Stimulated activated CD4-positive, alpha-beta T cell treated with anti-CD3 and anti-CD28 coated beads, Interleukin-15, amount 100 ng/mL, for 48 hours (primary cell): ENCODE data around the gene ZNF578.
"Not testable (repeated sequence)": the region's sequence is repeated elsewhere in the genome, so short reads cannot be mapped to it uniquely, and the experiment has no call there.

Source experiments
- DNase-seq, 2 donors: peaks; one replicate each; pipeline ENCODE4 v3.0.0-alpha.2; 2020; ENCODE audit warnings: low read depth in 2 of 2

Gene ZNF578

GRCh38 chr19:52558732-52559445, 105.5 kb downstream of the ZNF578 start:
- DNase-seq = not testable (repeated sequence)

DNA sequence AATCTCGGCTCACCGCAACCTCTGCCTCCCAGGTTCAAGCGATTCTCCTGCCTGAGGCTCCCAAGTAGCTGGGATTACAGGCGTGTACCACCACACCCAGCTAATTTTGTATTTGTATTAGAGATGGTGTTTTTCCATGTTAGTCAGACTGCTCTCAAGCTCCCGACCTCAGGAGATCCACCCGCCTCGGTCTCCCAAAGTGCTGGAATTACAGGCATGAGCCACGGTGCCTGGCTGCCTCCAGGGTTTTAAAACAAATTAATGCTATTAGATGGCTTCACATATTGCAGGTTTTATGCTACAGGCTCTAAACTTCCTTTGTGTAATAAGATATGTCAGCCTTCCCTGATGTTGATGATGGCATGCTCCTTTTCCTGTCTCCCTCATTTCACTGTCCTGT, 108.3 kb downstream of the ZNF578 start:
- DNase-seq = not testable (repeated sequence)
